ENCODE data around the gene SLC2A8. TPM values are rescaled to one million over a fixed set of nuclear protein-coding genes. Genes with fewer than 3 reads are reported as not detected.

The SLC2A8 gene
- total RNA-seq, 1 donor from 2014 or later: 37.2 TPM

DNA sequence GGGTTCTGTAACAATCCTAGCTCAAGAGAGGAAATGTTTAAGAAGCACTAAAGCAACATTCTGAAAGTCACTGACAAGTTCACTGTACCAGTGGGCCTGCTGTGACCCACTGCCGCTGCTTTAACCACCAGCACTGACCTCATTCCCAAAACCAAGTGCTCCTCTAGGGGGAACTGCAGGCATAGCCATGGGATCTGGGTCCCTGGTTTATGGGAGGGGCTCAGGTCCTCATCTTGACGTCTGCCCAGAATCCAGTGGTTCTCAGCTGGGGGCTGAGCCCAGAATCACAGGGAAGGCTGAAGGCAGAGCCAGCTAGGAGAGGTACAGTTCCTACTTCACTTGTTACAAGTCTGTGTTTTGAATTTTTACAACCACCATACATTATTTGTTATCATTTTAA lies 36.1 kb upstream of the SLC2A8 start:
- H3K27ac Mint-ChIP-seq (ENCODE audit: unreplicated experiment): no peak overlapping the region
- H3K27me3 Mint-ChIP-seq (ENCODE audit: low read depth): no peaks in the 10 kb centered on the region
- no peaks in the 10 kb centered on the region for H3K36me3 Mint-ChIP-seq (ENCODE audit: low read depth)
- peaks cover 14% of the 10 kb centered on the region for H3K4me1 Mint-ChIP-seq
- H3K9me3 Mint-ChIP-seq: no peaks in the 10 kb centered on the region
- no peak for DNase-seq (ENCODE audit: low read depth, low spot score)
- H3K4me3 Mint-ChIP-seq: no peak overlapping the region
- TF ChIP-seq, protein P1, sequence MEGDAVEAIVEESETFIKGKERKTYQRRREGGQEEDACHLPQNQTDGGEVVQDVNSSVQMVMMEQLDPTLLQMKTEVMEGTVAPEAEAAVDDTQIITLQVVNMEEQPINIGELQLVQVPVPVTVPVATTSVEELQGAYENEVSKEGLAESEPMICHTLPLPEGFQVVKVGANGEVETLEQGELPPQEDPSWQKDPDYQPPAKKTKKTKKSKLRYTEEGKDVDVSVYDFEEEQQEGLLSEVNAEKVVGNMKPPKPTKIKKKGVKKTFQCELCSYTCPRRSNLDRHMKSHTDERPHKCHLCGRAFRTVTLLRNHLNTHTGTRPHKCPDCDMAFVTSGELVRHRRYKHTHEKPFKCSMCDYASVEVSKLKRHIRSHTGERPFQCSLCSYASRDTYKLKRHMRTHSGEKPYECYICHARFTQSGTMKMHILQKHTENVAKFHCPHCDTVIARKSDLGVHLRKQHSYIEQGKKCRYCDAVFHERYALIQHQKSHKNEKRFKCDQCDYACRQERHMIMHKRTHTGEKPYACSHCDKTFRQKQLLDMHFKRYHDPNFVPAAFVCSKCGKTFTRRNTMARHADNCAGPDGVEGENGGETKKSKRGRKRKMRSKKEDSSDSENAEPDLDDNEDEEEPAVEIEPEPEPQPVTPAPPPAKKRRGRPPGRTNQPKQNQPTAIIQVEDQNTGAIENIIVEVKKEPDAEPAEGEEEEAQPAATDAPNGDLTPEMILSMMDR (conservative IDR thresholded peaks at IDR 0.05): peak; percentile 23

DNA sequence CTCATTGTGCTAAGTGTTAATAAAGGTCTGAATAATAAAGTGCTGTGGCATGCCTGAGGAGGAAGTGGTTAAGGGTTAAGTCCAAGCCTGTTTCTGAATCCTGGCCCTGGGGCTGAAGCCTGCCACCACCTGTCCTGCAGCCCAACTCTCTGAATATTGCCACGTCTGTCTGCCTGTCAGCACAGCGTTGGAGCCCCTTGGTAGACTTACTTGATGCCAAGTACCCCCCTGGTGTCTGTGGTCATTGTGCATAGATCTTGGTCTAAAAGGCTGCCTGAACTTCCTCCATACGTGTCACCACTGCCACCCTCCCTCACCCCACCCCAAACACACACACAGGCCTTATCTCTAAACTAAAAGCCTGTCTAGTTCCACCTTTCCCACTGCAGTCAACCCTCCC lies 35.4 kb upstream of the SLC2A8 start:
- Mint-ChIP-seq H3K27me3 (ENCODE audit: low read depth) (no peaks in the 10 kb centered on the region), H3K36me3 (ENCODE audit: low read depth) (no peaks in the 10 kb centered on the region), H3K4me1 (peaks cover 14% of the 10 kb centered on the region), H3K4me3 (no peak overlapping the region), H3K27ac (ENCODE audit: unreplicated experiment) (no peak overlapping the region), H3K9me3 (no peaks in the 10 kb centered on the region)
- TF ChIP-seq, protein P1 (conservative IDR thresholded peaks at IDR 0.05): no peak
- DNase-seq (ENCODE audit: low read depth, low spot score): no peak

DNA sequence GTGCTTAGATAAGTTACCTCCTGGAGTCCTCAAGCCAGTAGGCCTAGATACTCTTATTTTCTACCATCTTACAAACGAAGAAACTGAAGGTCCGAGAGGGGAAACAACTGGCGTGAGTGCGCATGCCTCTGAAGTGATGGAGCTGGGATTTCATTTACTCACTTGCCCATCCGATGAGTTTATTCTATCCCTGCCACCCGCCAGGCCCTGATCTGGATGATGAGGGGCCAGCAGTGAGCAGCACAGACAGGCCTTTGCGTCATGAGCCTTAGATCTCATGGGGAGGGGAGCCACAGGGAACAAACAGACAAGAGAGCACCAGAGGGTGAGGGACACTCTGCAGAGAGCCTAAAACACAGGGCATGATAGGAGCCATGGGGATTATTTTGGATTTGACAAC lies 34.1 kb upstream of the SLC2A8 start:
- TF ChIP-seq, protein P1 (conservative IDR thresholded peaks at IDR 0.05): no peak
- H3K27ac Mint-ChIP-seq (ENCODE audit: unreplicated experiment): no peak overlapping the region
- no peaks in the 10 kb centered on the region for H3K36me3 Mint-ChIP-seq (ENCODE audit: low read depth)
- no peaks in the 10 kb centered on the region for H3K27me3 Mint-ChIP-seq (ENCODE audit: low read depth)
- DNase-seq (ENCODE audit: low read depth, low spot score): no peak
- H3K4me1 Mint-ChIP-seq: peaks cover 14% of the 10 kb centered on the region
- no peak overlapping the region for H3K4me3 Mint-ChIP-seq
- H3K9me3 Mint-ChIP-seq: no peaks in the 10 kb centered on the region

DNA sequence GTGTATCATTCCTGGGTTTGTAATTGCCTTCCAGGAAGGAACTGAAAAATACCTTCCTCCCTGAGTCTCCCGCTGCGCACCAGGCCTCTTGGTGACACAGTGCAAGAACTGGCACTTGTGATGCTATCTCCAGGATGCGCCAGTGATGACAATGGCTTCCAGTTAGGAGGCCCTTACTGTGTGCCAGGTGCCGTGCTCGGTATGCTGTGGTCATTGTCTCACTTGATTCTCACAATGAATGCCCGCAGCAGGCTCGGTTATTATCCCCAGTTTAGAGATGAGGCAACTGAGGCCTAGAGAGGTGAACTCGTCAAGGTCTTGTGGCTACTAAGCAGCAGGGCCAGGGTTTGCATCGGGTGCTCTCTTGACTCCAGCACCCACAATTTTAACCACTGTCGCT lies 31.5 kb upstream of the SLC2A8 start:
- no peaks in the 10 kb centered on the region for H3K36me3 Mint-ChIP-seq (ENCODE audit: low read depth)
- H3K4me3 Mint-ChIP-seq: no peak overlapping the region
- H3K27me3 Mint-ChIP-seq (ENCODE audit: low read depth): no peaks in the 10 kb centered on the region
- TF ChIP-seq, protein P1 (conservative IDR thresholded peaks at IDR 0.05): no peak
- DNase-seq (ENCODE audit: low read depth, low spot score): no peak
- no peak overlapping the region for H3K27ac Mint-ChIP-seq (ENCODE audit: unreplicated experiment)
- no peaks in the 10 kb centered on the region for H3K9me3 Mint-ChIP-seq
- H3K4me1 Mint-ChIP-seq: peaks cover 19% of the 10 kb centered on the region

DNA sequence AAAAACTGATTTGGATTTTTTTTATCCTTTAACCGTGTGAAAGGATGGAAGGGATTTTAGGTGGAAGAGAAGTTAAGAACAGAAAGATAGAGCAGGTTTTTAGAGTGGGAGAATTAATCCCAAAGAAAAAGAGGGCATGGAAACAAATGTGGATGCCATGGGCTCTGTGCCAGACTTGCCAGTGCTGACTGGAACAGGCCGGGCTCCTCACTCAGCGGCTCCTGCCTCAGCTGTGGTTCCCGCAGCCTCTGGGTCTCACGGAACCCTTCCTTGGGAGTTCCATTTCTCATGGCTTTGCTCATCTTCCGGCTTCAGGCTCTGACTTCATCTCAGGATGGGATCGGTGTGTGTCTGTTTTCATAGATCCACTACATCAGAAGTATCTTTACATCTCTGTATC lies 30.4 kb upstream of the SLC2A8 start:
- no peak for DNase-seq (ENCODE audit: low read depth, low spot score)
- no peaks in the 10 kb centered on the region for H3K27me3 Mint-ChIP-seq (ENCODE audit: low read depth)
- H3K36me3 Mint-ChIP-seq (ENCODE audit: low read depth): no peaks in the 10 kb centered on the region
- H3K9me3 Mint-ChIP-seq: no peaks in the 10 kb centered on the region
- TF ChIP-seq, protein P1 (conservative IDR thresholded peaks at IDR 0.05): no peak
- no peak overlapping the region for H3K27ac Mint-ChIP-seq (ENCODE audit: unreplicated experiment)
- no peak overlapping the region for H3K4me3 Mint-ChIP-seq
- H3K4me1 Mint-ChIP-seq: peaks cover 19% of the 10 kb centered on the region

Data from neural crest cell (in vitro differentiated cells).